HG03280 (cell line): ENCODE measurements around the gene POU4F3.

Experiments used
- ATAC-seq: cut with Tn5 transposase; IDR thresholded peaks from one replicate; pipeline ENCODE4 v1.9.1; 2021; ENCODE audit warnings: mild to moderate bottlenecking, moderate library complexity; ENCODE audit not compliant: unreplicated experiment

The POU4F3 gene

DNA sequence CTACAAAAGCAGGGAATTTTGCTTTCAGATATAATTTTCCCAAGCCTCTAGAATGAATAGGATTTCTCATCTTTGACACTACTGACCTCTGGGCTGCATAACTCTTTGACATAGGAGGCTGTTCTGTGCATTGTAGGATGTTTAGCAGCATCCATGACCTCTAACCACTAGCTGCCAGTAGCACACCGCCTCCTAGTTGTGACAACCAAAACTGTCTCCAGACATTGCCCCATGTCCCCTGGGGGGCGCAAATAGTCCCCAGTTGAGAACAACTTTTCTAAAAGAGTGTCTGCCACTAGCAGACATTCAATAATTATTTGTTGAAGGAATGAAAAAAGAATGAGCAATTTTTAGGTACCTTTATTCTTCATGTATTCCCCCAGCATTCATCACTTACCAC lies 51.8 kb downstream of the POU4F3 start:
- ATAC-seq: peak; percentile 50
